GM12892 (cell line): Measurements from ENCODE around the gene KIAA1328. TPM values are rescaled to one million over a fixed set of nuclear protein-coding genes. Genes with fewer than 3 reads are reported as not detected.

Source experiments
- DNase-seq: peaks from one replicate; pipeline ENCODE4 v3.0.0; 2011; ENCODE audit not compliant: insufficient read length
- FAIRE-seq: peaks from 2 replicates; lab custom pipeline; 2011; peaks lifted over from hg19 to GRCh38; lab: Jason Lieb, UNC
- POLR2A ChIP-seq: IDR thresholded peaks from 2 replicates; pipeline ENCODE4 v1.6.1; 2011; ENCODE audit warnings: low read depth, low read length, control low read depth
- POLR2AphosphoS5 ChIP-seq: IDR thresholded peaks from 2 replicates; pipeline ENCODE4 v1.6.1; 2011; ENCODE audit warnings: low read depth, low read length, control low read depth
- TAF1 ChIP-seq: IDR thresholded peaks from 2 replicates; pipeline ENCODE4 v1.6.1; 2011; ENCODE audit warnings: low read depth, mild to moderate bottlenecking, control low read depth, low read length, borderline replicate concordance
- polyA plus RNA-seq: library from polyadenylated mRNA; unstranded; fragments of >200 nt; gene quantifications from one replicate; pipeline ENCODE4 v1.2.1, GENCODE V29; 2012; ENCODE audit warnings: missing spikeins, inconsistent platforms; ENCODE audit not compliant: missing spikeins

KIAA1328 gene
- 3.9 TPM for polyA plus RNA-seq

GRCh38 chr18:36828630-36829361 is at the start of gene KIAA1328, which contains the start of gene TPGS2:
Gene KIAA1328, plus strand, starts transcription at chr18:36829127. Its CDS starts 12 bp downstream, at chr18:36829139.
Gene TPGS2, minus strand, starts transcription at chr18:36829002. Its CDS starts 235 bp downstream, at chr18:36828767.
- TF ChIP-seq TAF1 (peak; percentile 32; the same call in 1 of the 2 replicates), POLR2AphosphoS5 (no peak), POLR2A (peak; percentile 76; the same call in 1 of the 2 replicates)
- peak; percentile 85 for DNase-seq
- peak; percentile 97 for FAIRE-seq

DNA sequence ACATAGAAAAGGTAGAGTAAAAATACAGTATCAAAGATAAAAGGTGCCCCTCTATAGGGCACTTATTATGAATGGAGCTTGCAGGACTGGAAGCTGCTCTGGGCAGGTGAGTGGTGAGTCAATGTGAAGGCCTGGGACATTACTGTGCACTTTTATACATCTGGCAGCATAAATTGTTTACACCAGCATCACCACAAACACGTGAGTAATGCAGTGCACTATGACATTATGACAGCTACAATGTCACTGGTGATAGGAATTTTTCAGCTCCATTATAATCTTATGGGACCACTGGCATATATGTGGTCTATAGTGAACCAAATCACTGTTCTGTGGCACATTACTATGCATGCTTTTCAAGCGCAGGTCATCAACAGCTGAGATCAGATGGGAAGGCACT is 48.2 kb upstream of the KIAA1328 start:
- TF ChIP-seq POLR2A = no peak
- no peak for FAIRE-seq
- no peak for DNase-seq

GRCh38 chr18:36782710-36783109 is 46.2 kb upstream of the KIAA1328 start:
- TF ChIP-seq POLR2AphosphoS5 (no peak), POLR2A (no peak), TAF1 (no peak)
- FAIRE-seq (no peak), DNase-seq (no peak)

DNA sequence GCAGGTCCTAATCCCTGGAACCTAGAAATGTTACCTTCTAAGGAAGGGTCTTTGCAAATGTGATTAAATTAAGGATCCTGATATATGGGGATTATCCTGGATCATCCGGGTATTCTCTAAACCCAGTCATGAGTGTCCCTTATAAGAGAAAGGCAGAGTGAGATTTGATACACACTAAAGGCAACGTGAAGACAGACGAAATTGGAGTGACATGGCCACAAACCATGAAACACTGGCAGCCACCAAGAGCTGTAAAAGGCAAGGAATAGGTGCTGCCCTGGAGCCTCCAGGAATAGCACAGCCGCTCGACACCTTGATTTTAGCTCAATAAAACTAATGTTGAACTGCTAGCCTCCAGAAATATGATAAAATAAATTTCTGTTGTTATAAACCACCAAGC is 45.1 kb upstream of the KIAA1328 start:
- FAIRE-seq (no peak), DNase-seq (no peak)
- TF ChIP-seq TAF1 = no peak

DNA sequence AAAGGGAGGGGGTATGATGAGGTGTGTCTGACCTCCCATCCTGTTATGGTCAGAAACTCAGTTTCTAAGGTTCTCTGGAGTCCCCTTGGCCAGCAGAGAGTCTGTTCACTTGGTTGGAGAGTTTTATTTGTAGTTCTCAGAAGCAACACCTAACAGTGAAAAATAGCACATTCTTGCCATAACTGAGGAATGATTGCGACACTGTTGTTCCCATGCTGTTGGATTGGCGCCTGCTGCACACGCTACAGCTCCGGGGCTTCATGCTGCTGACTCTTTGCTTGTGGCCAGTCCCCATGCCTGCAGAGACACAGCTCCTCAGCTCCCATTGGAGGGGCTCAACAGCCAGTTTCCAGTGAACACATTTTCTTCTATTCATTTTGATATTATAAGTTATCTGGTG is 42.2 kb upstream of the KIAA1328 start:
- no peak for DNase-seq
- no peak for FAIRE-seq
- TF ChIP-seq POLR2AphosphoS5 (no peak), POLR2A (no peak), TAF1 (no peak)

DNA sequence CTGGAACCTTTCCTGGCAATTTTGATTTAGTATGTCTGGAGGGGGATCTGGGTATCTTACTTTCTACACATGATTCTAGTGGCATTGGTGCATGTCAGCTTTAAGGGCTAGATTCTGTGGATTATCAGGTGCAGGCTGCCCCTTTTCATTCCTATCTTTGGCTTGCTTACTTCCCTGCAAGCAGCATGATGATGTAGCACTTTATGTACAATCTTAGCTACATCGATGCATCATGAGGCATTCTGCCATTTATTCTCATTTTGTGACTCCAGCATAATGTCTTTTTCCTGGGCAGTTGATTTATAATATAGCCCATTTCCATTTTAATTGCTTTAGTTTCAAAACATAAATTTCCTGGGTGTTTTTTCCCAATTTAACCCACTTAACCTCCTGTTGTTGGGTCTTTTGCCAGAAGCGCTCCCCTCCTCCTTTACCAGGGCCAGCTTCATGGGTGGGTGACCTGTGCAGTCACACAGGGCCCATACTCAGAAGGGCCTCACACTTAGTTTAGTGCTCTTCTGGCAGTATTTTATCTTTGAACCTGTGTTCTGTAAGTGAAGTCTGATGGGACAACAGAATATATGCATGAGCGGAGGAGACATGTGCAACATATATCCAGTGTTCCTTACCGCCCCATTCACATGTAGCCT is 36.2 kb upstream of the KIAA1328 start:
- TF ChIP-seq POLR2A (no peak), TAF1 (no peak), POLR2AphosphoS5 (no peak)
- no peak for FAIRE-seq
- DNase-seq = no peak

GRCh38 chr18:36798738-36799473 is 30.0 kb upstream of the KIAA1328 start:
- DNase-seq = no peak
- FAIRE-seq = no peak
- TF ChIP-seq TAF1 (no peak), POLR2A (no peak), POLR2AphosphoS5 (no peak)

GRCh38 chr18:36805105-36805504 is 23.8 kb upstream of the KIAA1328 start:
- DNase-seq = no peak
- FAIRE-seq = no peak
- TF ChIP-seq POLR2A = no peak
- TF ChIP-seq TAF1 = no peak
- TF ChIP-seq POLR2AphosphoS5 = no peak

GRCh38 chr18:36808681-36809080 is 20.2 kb upstream of the KIAA1328 start:
- FAIRE-seq (no peak), DNase-seq (no peak)
- TF ChIP-seq POLR2AphosphoS5 = no peak
- TF ChIP-seq TAF1 = no peak
- no peak for TF ChIP-seq POLR2A

- DNase-seq (peak; percentile 31), FAIRE-seq (peak; percentile 84)
- no peak for TF ChIP-seq POLR2A
- TF ChIP-seq POLR2AphosphoS5 = no peak
- TF ChIP-seq TAF1 = no peak
Measured at GRCh38 chr18:36809590-36810381, 19.1 kb upstream of the KIAA1328 start.

- FAIRE-seq = no peak
- no peak for DNase-seq
- TF ChIP-seq POLR2AphosphoS5 (no peak), POLR2A (no peak), TAF1 (no peak)
Measured at GRCh38 chr18:36811430-36811829, 17.5 kb upstream of the KIAA1328 start.
